IPS-NIHi11 (cell line): Measurements from ENCODE around the gene LCN2.

Experiments
- DNase-seq: peaks from one replicate; pipeline ENCODE4 v3.0.0; 2012; ENCODE audit warnings: mixed read lengths, low spot score

The LCN2 gene

GRCh38 chr9:128115187-128116103 is 33.8 kb upstream of the LCN2 start:
- no peak for DNase-seq

DNA sequence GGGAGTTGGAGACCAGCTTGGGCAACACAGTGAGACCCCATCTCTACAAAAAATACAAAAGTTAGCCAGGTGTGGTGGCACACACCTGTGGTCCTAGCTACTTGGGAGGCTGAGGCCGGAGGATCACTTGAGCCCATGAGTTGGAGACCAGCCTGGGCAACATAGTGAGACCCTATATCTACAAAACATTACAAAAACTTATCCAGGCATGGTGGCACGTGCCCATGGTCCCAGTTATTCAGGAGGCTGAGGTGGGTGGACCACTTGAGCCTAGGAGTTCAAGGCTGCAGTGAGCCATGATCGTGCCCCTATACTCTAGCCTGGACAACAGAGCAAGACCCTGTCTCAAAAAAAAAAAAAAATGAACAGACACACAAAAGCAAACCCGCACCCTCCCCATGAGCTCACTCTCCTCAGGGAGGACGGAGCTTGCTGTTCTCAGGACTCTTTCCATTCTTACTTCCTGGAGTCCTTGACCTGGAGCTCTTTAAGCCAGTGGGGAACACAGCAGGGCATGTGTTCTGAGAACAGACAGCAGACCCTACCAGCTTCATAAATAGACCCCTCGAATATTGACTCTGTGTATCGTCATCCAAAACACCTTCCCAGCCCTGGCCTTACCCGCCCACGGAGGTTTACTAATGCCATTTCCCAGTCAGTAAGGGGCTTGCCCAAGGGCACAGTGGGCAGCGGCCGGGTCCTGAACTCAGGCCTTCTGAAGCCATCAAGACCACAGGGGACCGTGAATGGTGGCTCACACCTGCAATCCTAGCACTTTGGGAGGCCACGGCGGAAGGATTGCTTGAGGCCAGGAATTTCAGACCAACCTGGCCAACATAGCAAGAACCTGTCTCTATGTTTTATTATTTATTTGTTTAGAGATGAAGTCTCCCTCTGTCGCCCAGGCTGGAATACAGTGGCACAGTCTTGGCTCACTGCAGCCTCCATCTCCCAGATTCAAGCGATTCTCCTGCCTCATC is 32.9 kb upstream of the LCN2 start:
- no peak for DNase-seq

GRCh38 chr9:128117613-128118471 is 31.4 kb upstream of the LCN2 start:
- DNase-seq = peak; percentile 93

DNA sequence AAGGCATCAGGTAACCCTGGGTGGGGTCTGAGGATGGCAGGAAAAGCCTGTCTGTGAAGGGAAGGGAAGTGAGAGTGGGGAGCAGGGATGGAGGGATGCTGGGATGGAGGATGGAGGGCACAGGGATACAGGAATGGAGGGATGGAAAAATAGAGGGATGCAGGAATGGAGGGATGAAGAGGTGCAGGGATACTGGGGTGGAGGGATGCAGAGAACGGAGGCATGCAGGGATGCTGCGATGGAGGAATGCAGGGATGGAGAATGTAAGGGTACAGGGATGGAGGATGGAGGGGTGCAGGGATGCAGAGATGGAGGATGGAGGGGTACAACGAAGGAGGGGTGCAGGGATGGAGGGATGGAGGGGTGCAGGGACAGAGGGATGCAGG is 30.8 kb upstream of the LCN2 start:
- no peak for DNase-seq

GRCh38 chr9:128118971-128119665 is 30.1 kb upstream of the LCN2 start:
- DNase-seq = no peak

DNA sequence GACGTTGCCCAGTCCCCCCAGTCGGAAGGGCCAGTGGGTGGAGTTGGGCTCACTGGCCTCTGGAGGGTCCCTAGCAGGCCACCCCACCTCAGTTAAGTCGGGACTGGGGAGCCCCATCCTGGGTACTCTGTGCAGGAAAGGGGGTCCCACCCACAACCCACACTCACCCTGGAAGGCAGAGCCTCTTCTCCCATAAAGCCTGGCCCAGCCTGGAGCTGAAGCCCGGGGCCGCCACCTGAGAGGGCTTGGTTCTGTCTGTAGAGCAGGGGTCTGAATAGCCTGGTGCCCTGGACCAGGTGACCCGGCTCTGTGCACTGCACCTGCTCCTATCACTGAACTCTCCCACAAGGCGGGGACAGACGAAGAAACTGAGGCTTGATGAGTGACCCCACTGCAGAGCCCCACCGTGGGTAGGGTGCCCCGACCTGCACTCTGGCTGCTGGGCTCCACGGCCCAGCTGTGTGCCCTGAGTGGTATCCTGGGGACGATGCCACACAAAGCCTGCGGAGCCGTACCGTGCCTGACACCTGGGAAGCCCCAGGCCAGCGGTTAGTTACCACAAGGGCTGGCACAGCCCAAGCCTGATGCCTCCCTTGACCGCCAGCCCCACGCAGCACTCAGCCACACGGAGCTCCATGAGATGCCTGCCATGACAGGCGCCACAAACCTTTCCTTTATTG is 29.1 kb upstream of the LCN2 start:
- no peak for DNase-seq

DNA sequence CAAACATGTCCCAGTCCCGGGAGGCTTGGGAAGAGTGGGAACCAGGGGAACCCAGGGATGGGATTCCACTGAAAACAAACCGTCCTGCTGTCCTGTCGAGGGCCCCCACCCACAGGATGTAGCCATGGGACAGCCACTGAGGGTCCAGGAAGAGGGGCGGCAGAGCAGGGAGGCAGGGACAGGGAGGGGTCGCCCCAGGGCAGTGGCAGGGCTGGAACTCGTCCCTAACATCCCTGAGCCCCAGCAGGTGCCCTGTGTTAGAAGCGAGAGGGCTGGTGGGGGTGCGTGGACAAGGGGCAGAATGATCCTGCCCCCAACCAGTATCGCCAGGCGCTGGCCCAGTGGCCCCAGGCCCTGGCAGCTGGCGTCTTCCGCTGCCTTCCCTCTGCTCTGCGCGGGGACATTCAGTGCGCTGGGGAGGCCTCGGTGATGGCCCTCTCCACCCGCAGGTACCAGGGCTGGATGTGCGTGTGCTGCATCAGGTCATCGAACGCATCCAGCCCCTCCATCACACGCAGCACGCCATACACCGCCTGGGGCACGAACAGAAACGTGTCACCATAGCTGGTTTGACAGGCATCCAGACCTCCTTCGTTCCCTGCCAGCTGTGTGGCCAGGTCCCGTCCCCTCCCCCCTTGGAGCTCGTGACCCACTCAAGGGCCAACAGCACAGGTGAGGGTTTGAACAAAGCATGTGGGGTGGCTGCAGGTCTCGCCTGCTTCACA is 28.4 kb upstream of the LCN2 start:
- DNase-seq = no peak

DNA sequence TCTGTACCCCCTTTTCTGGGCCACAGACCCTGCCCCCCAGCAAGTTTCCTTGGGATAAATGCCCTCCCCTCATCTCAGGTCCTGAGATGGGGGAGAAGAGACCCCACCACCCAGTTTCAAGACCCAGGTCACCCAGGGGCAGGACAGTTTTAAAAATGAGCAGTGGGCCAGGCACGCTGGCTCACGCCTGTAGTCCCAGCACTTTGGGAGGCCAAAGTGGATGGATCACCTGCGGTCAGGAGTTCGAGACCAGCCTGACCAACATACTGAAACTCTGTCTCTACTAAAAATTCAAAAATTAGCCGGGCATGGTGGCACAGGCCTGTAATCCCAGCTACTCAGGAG is 27.8 kb upstream of the LCN2 start:
- DNase-seq = no peak

DNA sequence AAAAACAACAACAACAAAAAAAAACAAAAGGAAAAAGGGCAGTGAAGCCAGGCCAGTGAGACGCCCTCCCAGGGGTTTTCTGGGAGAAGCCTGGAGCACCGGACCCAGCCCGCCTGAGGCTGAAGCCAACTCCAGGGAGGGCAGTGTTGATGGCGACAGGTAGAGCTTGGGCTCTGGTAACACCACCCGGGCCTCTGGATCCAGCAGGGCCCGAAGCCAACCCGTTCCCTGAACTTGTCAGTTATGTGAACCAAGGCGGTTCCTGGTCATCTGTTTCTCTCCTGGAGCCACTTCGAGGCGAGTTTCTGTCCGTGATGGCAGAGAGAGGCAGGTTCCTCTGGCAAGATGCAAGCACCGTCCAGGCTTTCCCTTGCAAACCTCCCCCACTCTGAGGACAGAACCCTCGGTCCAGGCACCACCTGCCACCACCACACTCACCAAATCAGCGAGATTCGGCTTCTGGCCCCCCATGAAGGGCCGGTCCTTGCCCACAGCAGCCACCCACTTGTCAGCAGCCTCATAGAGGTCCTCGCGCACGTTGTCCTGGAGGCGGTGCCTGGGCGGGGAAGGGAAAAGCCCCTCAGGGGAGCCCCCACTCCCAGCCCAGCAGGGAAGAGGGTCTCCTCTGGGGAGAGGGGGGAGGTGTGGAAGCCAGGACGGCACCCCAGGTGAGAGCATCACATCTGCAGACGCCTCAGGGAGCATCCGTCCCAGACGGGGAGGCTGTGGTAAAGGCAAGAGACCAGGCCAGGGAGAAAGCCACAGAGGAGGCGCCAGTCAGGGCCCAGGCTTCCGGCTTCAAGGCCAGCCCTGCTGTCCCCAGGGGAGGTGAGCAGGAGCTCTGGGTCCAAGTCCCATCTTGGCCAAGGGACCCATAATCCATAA is 27.1 kb upstream of the LCN2 start:
- DNase-seq = no peak

DNA sequence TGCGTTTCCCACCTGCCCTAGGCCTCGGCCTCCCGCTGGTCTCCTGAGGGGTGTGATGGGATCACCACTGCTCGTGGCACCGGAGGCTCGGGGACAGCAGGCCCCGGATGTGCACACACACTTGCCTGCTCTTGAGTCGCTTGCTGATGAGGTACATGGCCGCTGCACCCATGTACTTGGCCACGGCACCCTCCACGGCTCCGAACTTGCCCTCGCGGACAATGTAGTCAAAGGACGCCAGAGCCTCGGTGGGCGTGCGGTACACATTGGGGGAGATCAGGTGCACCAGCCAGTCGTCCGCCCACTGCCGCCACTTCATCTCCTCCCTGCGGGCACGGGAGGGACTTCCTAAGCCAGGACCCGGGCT is 26.5 kb upstream of the LCN2 start:
- no peak for DNase-seq

DNA sequence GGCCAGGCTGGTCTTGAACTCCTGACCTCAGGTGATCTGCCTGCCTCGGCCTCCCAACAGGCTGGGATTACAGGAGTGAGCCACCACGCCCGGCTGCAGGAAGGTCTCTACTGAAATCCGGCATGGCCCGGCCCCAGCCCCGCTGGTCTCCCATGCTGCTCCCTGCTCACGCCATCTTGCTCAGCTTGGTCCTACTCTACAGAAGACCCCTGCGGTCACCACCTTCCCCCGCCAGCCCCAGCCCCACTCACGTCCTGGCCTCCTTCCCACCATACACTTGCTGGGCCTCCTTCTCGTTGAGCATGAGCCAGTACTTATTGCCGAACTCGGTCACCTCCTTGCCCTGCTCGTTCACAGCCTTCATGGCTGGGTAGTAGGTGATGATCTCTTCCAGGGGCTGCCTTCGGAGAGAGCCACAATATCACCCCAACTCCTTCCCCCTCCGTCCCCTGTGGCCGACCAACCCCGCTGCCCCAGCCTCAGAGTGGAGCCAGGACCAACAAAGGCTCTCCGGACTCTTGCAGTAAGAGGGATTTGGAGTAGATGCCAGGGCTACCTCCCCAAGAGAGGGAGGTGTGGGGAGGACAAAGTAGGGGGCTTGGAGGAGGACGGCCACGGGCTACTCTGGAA is 25.7 kb upstream of the LCN2 start:
- no peak for DNase-seq

- no peak for DNase-seq
These were observed 24.8 kb upstream of the LCN2 start for GRCh38 chr9:128124451-128124850.

DNA sequence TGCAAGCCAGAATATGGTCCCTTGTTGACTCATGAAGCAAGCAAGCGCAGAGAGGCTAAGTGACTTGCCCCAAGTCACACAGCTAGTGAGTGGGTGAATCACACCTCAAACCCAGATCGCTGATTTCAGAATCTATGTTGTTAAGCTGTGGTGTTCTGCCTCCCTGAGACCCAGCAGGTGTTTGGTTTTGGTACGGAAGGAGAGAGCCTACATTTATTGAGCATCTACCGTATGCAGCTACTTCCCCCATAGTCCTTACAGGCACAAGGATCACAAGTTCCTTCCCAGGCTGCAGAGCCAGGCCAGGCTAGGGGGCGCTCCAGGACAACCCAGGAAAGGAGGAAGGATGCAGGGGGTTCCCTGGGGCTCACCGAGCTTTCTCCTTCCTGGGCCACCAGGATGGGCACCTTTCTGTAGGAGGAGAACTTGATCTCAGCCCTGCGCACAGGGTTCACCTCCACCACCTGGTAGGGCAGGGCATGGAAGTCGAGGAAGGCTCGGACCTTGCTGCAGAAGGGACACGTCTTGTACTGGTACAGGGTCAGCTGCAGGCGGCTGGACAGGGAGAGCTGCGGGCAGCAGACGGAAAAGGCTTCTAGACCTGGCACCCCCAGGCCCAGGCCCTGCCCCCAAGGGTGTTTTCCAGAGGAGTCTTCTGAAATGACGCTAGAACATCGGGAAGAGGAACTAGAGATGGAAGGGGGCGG is 24.2 kb upstream of the LCN2 start:
- peak; percentile 54 for DNase-seq

GRCh38 chr9:128125580-128126354 is 23.5 kb upstream of the LCN2 start:
- DNase-seq = no peak

DNA sequence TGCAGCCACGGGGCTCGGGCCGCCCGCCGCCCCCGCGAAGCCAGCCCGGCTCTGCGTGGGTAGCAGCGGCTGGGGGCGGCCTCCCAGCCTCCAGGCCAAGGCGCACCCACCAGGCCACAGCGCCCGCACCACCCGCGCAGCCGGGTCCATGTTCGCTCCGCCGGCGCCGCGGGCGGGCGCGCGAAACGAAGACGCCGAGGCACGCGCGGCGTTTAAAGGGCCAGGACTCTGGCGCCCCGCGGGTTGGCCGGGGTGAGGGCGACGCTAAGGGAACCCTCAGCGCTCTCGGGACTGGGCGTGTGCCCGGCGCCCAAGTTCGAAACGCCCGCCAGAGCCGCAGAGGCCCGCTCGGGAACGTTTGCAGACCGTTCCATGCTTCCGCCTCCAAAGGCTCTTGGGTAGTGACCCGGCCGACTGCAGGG is 21.7 kb upstream of the LCN2 start, which contains the start of gene PTGES2:
Gene PTGES2 (minus strand): TSS at position 162 of the 422 bp plus-strand sequence. CDS start 12 bp downstream, at position 150.
- peak; percentile 78 for DNase-seq

GRCh38 chr9:128127990-128128835 is 21.0 kb upstream of the LCN2 start:
- DNase-seq = peak; percentile 86
